GM12874 (cell line): ENCODE results near the gene TEF.

ENCODE experiments used
- TF ChIP-seq, protein P1 (sequence below): IDR thresholded peaks from 2 replicates; pipeline ENCODE4 v1.5.1; 2011; ENCODE audit warnings: low read depth, mild to moderate bottlenecking, control low read depth, low read length, moderate library complexity; ENCODE audit not compliant: insufficient read depth

TEF gene

GRCh38 chr22:41381329-41382097 lies at the start of gene TEF:
Gene TEF (plus strand): TSS chr22:41381942. CDS start chr22:41382045, 103 bp downstream.
- TF ChIP-seq, protein P1, sequence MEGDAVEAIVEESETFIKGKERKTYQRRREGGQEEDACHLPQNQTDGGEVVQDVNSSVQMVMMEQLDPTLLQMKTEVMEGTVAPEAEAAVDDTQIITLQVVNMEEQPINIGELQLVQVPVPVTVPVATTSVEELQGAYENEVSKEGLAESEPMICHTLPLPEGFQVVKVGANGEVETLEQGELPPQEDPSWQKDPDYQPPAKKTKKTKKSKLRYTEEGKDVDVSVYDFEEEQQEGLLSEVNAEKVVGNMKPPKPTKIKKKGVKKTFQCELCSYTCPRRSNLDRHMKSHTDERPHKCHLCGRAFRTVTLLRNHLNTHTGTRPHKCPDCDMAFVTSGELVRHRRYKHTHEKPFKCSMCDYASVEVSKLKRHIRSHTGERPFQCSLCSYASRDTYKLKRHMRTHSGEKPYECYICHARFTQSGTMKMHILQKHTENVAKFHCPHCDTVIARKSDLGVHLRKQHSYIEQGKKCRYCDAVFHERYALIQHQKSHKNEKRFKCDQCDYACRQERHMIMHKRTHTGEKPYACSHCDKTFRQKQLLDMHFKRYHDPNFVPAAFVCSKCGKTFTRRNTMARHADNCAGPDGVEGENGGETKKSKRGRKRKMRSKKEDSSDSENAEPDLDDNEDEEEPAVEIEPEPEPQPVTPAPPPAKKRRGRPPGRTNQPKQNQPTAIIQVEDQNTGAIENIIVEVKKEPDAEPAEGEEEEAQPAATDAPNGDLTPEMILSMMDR = no peak

DNA sequence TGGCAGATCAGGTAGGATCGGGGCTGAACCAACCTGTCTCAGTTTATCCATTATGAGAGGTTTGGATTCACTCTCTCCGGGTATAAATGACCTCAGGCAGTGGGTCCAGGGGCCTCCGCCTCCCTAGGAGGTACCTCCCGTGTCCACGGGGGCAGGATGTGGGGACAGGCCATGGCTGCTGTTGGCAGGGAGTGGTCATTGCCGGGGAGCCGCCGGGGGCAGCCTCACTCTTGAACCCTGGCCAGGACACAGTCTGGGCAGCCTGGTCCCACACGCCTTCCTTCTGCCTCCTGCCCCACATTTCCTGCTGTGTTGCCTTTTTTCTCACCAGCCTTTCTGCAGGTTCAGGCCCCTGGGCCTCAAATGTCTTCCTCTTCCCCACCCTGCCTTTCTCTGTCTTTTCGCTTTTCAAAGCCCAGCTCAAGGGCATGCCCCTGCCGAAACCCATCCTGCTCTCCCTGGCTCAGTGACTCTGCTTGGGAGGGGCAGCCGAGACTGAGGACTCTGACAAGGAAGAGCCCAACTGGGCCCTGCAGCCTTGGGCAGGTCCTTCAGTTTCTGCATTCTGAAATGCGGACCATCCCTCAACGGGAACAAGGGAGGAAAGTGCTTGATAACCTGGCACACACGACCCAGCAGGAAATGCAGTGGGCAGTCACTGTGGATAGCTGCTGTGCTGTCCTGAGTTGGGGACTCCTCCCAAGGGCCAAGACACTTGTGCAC lies 49.4 kb upstream of the TEF start:
- TF ChIP-seq, protein P1 = no peak

GRCh38 chr22:41333806-41334205 lies 47.9 kb upstream of the TEF start:
- TF ChIP-seq, protein P1 = no peak

DNA sequence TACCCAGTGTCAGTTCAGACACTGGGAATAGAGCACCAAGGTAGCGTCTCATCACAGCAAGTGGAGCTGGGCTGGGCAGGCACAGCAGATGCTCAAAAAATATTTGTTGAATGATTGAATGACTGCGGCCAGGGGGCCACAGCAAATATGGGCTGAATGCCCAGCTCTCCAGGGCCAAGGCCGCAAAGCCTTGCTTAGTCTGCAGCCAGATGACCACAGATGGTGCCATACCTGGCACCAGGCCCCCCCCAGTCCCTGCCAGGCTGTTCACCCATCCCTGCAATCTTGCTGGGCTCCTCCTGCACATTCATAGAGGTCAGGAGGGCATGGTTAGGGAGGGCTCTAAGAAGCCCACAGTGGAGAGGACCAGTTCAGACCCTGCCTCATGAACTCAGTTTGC lies 47.5 kb upstream of the TEF start:
- TF ChIP-seq, protein P1 = no peak

GRCh38 chr22:41334951-41335635 lies 46.6 kb upstream of the TEF start:
- TF ChIP-seq, protein P1 = no peak

DNA sequence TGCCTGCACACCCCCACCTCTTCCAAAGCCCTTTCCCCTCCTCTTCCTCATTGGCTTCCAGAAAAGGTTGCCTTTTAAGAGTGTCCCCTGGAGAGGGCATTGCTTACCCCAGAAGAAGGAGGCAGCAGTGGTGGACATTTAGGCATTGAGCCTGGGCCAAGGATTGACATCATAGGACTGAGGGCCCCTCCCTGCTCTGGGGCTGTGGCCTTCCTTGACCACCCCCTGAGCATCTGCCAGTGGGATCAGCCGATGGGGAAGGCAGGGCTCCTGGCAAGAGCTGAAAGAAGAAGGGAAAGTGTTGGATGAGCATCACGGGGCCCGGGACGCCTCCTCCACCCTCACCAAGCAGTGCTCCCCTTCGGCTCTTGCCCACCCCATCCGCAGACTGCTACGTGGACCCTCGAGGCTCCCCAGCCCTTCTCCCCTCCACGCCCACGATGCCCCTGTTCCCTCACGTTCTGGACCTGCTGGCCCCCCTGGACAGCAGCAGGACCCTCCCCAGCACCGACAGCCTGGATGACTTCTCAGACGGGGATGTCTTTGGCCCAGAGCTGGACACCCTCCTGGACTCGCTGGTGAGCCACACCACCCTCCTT lies 43.0 kb upstream of the TEF start:
- TF ChIP-seq, protein P1 = no peak

- TF ChIP-seq, protein P1 = no peak
These were observed 41.9 kb upstream of the TEF start for GRCh38 chr22:41339823-41340222.
